PC-9 (cell line): ENCODE measurements around the gene SLC9C1. TPM values are rescaled to one million over a fixed set of nuclear protein-coding genes. Genes with fewer than 3 reads are reported as not detected.

ENCODE experiments used
- BruUV-seq: library from RNA; stranded (reverse); fragments of 400-500 nt; replicated peaks from 2 replicates; lab custom pipeline; 2021; lab: Mats Ljungman, UMichigan
- CTCF ChIA-PET: fragments of 300-600 bp; sonication (Branson Sonifier 250); formaldehyde crosslinking; loops from one replicate; lab custom pipeline; 2022; ENCODE audit warnings: antibody characterized with exemption; lab: Charles Lee
- POLR2A ChIA-PET: fragments of 300-600 bp; sonication (Branson Sonifier 250); formaldehyde crosslinking; loops from one replicate; lab custom pipeline; 2022; ENCODE audit warnings: antibody characterized with exemption; ENCODE audit not compliant: unreplicated experiment; lab: Charles Lee
- DNase-seq, 2 experiments: peaks; one replicate each; pipeline versions ENCODE4 v3.0.0 to v3.0.0-alpha.2; 2015 to 2022; ENCODE audit warnings: mixed read lengths in 1 of 2
- H2AFZ ChIP-seq: fragments of 200-600 bp; sonication (generic); 2 replicates; pipeline ENCODE4 v1.8.1; 2017; ENCODE audit warnings: antibody characterized with exemption
- H3F3A ChIP-seq: fragments of 200-600 bp; sonication (generic); 2 replicates; pipeline ENCODE4 v1.8.1; 2017; ENCODE audit warnings: antibody characterized with exemption, mild to moderate bottlenecking, low read depth; ENCODE audit not compliant: insufficient read depth
- H3K27ac ChIP-seq: fragments of 200-600 bp; sonication (generic); 2 replicates; pipeline ENCODE4 v1.6.1; 2016; ENCODE audit warnings: mixed run types
- H3K27me3 ChIP-seq: fragments of 200-600 bp; sonication (generic); 2 replicates; pipeline ENCODE4 v1.6.1; 2016; ENCODE audit warnings: low read depth, mixed run types; ENCODE audit not compliant: insufficient read depth
- H3K36me3 ChIP-seq: fragments of 200-600 bp; sonication (generic); 2 replicates; pipeline ENCODE4 v1.6.1; 2016; ENCODE audit warnings: low read depth, mixed run types
- H3K4me1 ChIP-seq: fragments of 200-600 bp; sonication (generic); replicated peaks from 2 replicates; pipeline ENCODE4 v1.6.1; 2016; ENCODE audit warnings: mixed run types; ENCODE audit not compliant: insufficient read depth
- H3K4me2 ChIP-seq: fragments of 200-600 bp; sonication (generic); 2 replicates; pipeline ENCODE4 v1.6.1; 2017; ENCODE audit warnings: mixed run types
- H3K4me3 ChIP-seq: fragments of 200-600 bp; sonication (generic); 2 replicates; pipeline ENCODE4 v1.6.1; 2016; ENCODE audit warnings: mixed run types
- H3K79me2 ChIP-seq: fragments of 200-600 bp; sonication (generic); 2 replicates; pipeline ENCODE4 v1.6.1; 2017; ENCODE audit warnings: low read depth, mixed run types
- H3K9me2 ChIP-seq: fragments of 200-600 bp; sonication (generic); 2 replicates; pipeline ENCODE4 v1.8.1; 2017; ENCODE audit warnings: mild to moderate bottlenecking; ENCODE audit not compliant: insufficient read depth
- H3K9me3 ChIP-seq: fragments of 200-600 bp; sonication (generic); 2 replicates; pipeline ENCODE4 v1.8.1; 2016; ENCODE audit warnings: low read depth; ENCODE audit not compliant: insufficient read depth
- H4K20me1 ChIP-seq: fragments of 200-600 bp; sonication (generic); 2 replicates; pipeline ENCODE4 v1.8.1; 2017; ENCODE audit not compliant: insufficient read depth
- CTCF ChIP-seq: fragments of 200-600 bp; sonication (generic); conservative IDR thresholded peaks from 2 replicates; pipeline ENCODE4 v1.6.1; 2017; ENCODE audit warnings: mixed run types, antibody characterized with exemption, mild to moderate bottlenecking, moderate library complexity
- EZH2 ChIP-seq: fragments of 200-600 bp; sonication (generic); IDR thresholded peaks from 2 replicates; pipeline ENCODE4 v1.8.0; 2017; ENCODE audit warnings: antibody characterized with exemption, low read depth
- intact Hi-C: fragments of 100-400 bp; cut with micrococcal nuclease; formaldehyde crosslinking; loops from one replicate; pipeline ENCODE4 v1.10.0; 2022; ENCODE audit not compliant: unreplicated experiment
- total RNA-seq: library from RNA; stranded (reverse); gene quantifications from 2 replicates; pipeline ENCODE4 v1.2.3, GENCODE V29; 2021

SLC9C1 gene
- total RNA-seq, 1 experiment from 2014 or later = not detected

GRCh38 chr3:112124907-112125607, 169.0 kb downstream of the SLC9C1 start:
- Histone ChIP-seq H3K4me1 (peaks cover 33% of the 10 kb centered on the region), H3K79me2 (no peaks in the 10 kb centered on the region), H3K9me2 (no peaks in the 10 kb centered on the region), H3F3A (peaks cover 15% of the 10 kb centered on the region), H3K36me3 (no peaks in the 10 kb centered on the region), H3K4me3 (no peak overlapping the region), H3K27ac (no peak overlapping the region), H2AFZ (no peak overlapping the region), H3K4me2 (no peak overlapping the region), H4K20me1 (no peaks in the 10 kb centered on the region), H3K27me3 (no peaks in the 10 kb centered on the region), H3K9me3 (no peaks in the 10 kb centered on the region)
- ChIA-PET CTCF (no interaction called here), POLR2A (no interaction called here)
- intact Hi-C loops = no loop called here
- DNase-seq = no peak
- BruUV-seq = no TSS peak
- TF ChIP-seq CTCF = no peak
- TF ChIP-seq EZH2 = no peak

- intact Hi-C loops = no loop called here
- Histone ChIP-seq H3K27me3 (no peaks in the 10 kb centered on the region), H3K4me1 (peaks cover 18% of the 10 kb centered on the region), H3K27ac (no peak overlapping the region), H3K36me3 (no peaks in the 10 kb centered on the region), H3K4me3 (no peak overlapping the region), H3K4me2 (no peak overlapping the region), H3F3A (peaks cover 8% of the 10 kb centered on the region), H2AFZ (no peak overlapping the region), H3K9me2 (no peaks in the 10 kb centered on the region), H4K20me1 (no peaks in the 10 kb centered on the region), H3K79me2 (no peaks in the 10 kb centered on the region), H3K9me3 (no peaks in the 10 kb centered on the region)
- ChIA-PET CTCF (interaction anchor here (0.6 kb wide), 1 partner anchor 74 kb away, joined by 3 read pairs; no protein-coding TSS in a partner anchor), POLR2A (no interaction called here)
- no TSS peak for BruUV-seq
- TF ChIP-seq CTCF = no peak
- TF ChIP-seq EZH2 = no peak
- no peak for DNase-seq
Measured at GRCh38 chr3:112123548-112123947, 170.5 kb downstream of the SLC9C1 start.

- intact Hi-C loops = no loop called here
- H3K36me3 ChIP-seq = no peaks in the 10 kb centered on the region
Measured at GRCh38 chr3:112122870-112123269, 171.1 kb downstream of the SLC9C1 start.

More at GRCh38 chr3:112122870-112123269, 171.1 kb downstream of the SLC9C1 start:
- Histone ChIP-seq H3K27ac (no peak overlapping the region), H3K4me2 (no peak overlapping the region), H4K20me1 (no peaks in the 10 kb centered on the region), H3K27me3 (no peaks in the 10 kb centered on the region), H3K9me3 (no peaks in the 10 kb centered on the region), H3K79me2 (no peaks in the 10 kb centered on the region), H3K4me3 (no peak overlapping the region), H3F3A (peaks cover 2% of the 10 kb centered on the region; the same call in 1 of the 2 replicates), H3K4me1 (peaks cover 11% of the 10 kb centered on the region), H3K9me2 (no peaks in the 10 kb centered on the region), H2AFZ (no peak overlapping the region)
- no peak for DNase-seq
- no peak for TF ChIP-seq EZH2
- no peak for TF ChIP-seq CTCF
- CTCF ChIA-PET = no interaction called here
- POLR2A ChIA-PET = no interaction called here
- BruUV-seq = no TSS peak
